ENCODE measurements around the gene DDAH1. TPM values are rescaled to one million over a fixed set of nuclear protein-coding genes. Genes with fewer than 3 reads are reported as not detected.

DDAH1 gene
- total RNA-seq, 2 donors from 2014 or later, result 11.2 to 31.4 TPM

GRCh38 chr1:85454214-85454613 lies 10.7 kb downstream of the DDAH1 start:
- ATAC-seq (no peak), DNase-seq (no peak)
- WGBS, 2 donors, result 93 to 96% methylated on average over 4 of the region's 4 CpGs
- no peaks in the 10 kb centered on the region for H3K36me3 ChIP-seq (replicated peaks in 1 of 2; ENCODE audit: insufficient read depth in 1 of 2, low read depth in 2 of 2)
- H3K27ac ChIP-seq, result peak overlapping the region in 3 of 4 donors; percentile 24 to 53 (median 44)
- no peak overlapping the region for H3K4me3 ChIP-seq
- intact Hi-C loops (cut with DNase I), result no loop called here
- H3K27me3 ChIP-seq, result no peaks in the 10 kb centered on the region
- H3K4me1 ChIP-seq, result peaks cover 70% of the 10 kb centered on the region
- TF ChIP-seq CTCF (IDR thresholded peaks at IDR 0.05), result no peak
- TF ChIP-seq POLR2A (IDR thresholded peaks at IDR 0.05), result no peak
- H3K9me3 ChIP-seq, result no peaks in the 10 kb centered on the region

GRCh38 chr1:85453640-85454194 lies 11.2 kb downstream of the DDAH1 start:
- Histone ChIP-seq H3K4me1 (peaks cover 70% of the 10 kb centered on the region), H3K9me3 (no peaks in the 10 kb centered on the region), H3K4me3 (no peak overlapping the region), H3K36me3 (replicated peaks in 1 of 2; ENCODE audit: insufficient read depth in 1 of 2, low read depth in 2 of 2) (no peaks in the 10 kb centered on the region), H3K27ac (peak overlapping the region in 3 of 4 donors; percentile 24 to 53 (median 44)), H3K27me3 (no peaks in the 10 kb centered on the region)
- DNase-seq (no peak), ATAC-seq (no peak)
- intact Hi-C loops (cut with DNase I), result no loop called here
- TF ChIP-seq CTCF (IDR thresholded peaks at IDR 0.05) (no peak), POLR2A (IDR thresholded peaks at IDR 0.05) (no peak)
- 75 to 82% methylated on average over 2 of the region's 2 CpGs for WGBS, 2 donors

GRCh38 chr1:85452948-85453347 lies 12.0 kb downstream of the DDAH1 start:
- WGBS, 2 donors, result 31 to 36% methylated on average over 2 of the region's 2 CpGs
- intact Hi-C loops (cut with DNase I), result no loop called here
- Histone ChIP-seq H3K27me3 (no peaks in the 10 kb centered on the region), H3K4me3 (no peak overlapping the region), H3K9me3 (no peaks in the 10 kb centered on the region), H3K36me3 (replicated peaks in 1 of 2; ENCODE audit: insufficient read depth in 1 of 2, low read depth in 2 of 2) (no peaks in the 10 kb centered on the region), H3K4me1 (peaks cover 67% of the 10 kb centered on the region), H3K27ac (peak overlapping the region in 3 of 4 donors; percentile 24 to 53 (median 44))
- no peak for ATAC-seq
- DNase-seq, result no peak
- TF ChIP-seq CTCF (IDR thresholded peaks at IDR 0.05) (no peak), POLR2A (IDR thresholded peaks at IDR 0.05) (no peak)

- intact Hi-C loops (cut with DNase I), result no loop called here
- no peak for DNase-seq
- Histone ChIP-seq H3K9me3 (no peaks in the 10 kb centered on the region), H3K4me3 (no peak overlapping the region), H3K36me3 (replicated peaks in 1 of 2; ENCODE audit: insufficient read depth in 1 of 2, low read depth in 2 of 2) (no peaks in the 10 kb centered on the region), H3K27ac (no peak overlapping the region), H3K27me3 (no peaks in the 10 kb centered on the region), H3K4me1 (peaks cover 81% of the 10 kb centered on the region)
- WGBS, 2 donors, result 88 to 89% methylated on average over 2 of the region's 2 CpGs
- no peak for ATAC-seq
- no peak for TF ChIP-seq POLR2A (IDR thresholded peaks at IDR 0.05)
- TF ChIP-seq CTCF (IDR thresholded peaks at IDR 0.05), result no peak
Measured at GRCh38 chr1:85451236-85451830, 13.6 kb downstream of the DDAH1 start.

GRCh38 chr1:85450832-85451231 lies 14.1 kb downstream of the DDAH1 start:
- H3K4me1 ChIP-seq, result peaks cover 79% of the 10 kb centered on the region
- DNase-seq (no peak), ATAC-seq (no peak)
- H3K27ac ChIP-seq, result no peak overlapping the region
- TF ChIP-seq CTCF (IDR thresholded peaks at IDR 0.05), result no peak
- TF ChIP-seq POLR2A (IDR thresholded peaks at IDR 0.05), result no peak
- 96 to 97% methylated on average over 2 of the region's 2 CpGs for WGBS, 2 donors
- intact Hi-C loops (cut with DNase I), result no loop called here
- no peaks in the 10 kb centered on the region for H3K27me3 ChIP-seq
- H3K4me3 ChIP-seq, result no peak overlapping the region
- no peaks in the 10 kb centered on the region for H3K9me3 ChIP-seq
- H3K36me3 ChIP-seq (replicated peaks in 1 of 2; ENCODE audit: insufficient read depth in 1 of 2, low read depth in 2 of 2), result no peaks in the 10 kb centered on the region

Data from body of pancreas (tissue), 4 donors.